HepG2 (cell line): Measurements from ENCODE around the gene TRIM59.

Experiments
- CTCF ChIP-seq: sonication (generic); formaldehyde crosslinking; IDR thresholded peaks from 2 replicates; pipeline ENCODE4 v1.5.0; 2020; ENCODE audit warnings: mild to moderate bottlenecking, missing genetic modification reagents, moderate library complexity
- GFI1 ChIP-seq: sonication (generic); formaldehyde crosslinking; IDR thresholded peaks from 2 replicates; pipeline ENCODE4 v1.5.0; 2020; ENCODE audit warnings: missing genetic modification reagents, mild to moderate bottlenecking, borderline replicate concordance
- TAF1 ChIP-seq: sonication (generic); formaldehyde crosslinking; IDR thresholded peaks from 2 replicates; pipeline ENCODE4 v1.4.0; 2020; ENCODE audit warnings: missing genetic modification reagents
- ZFP91 ChIP-seq: sonication (generic); formaldehyde crosslinking; IDR thresholded peaks from 2 replicates; pipeline ENCODE4 v1.9.0; 2022; ENCODE audit warnings: missing genetic modification reagents, mild to moderate bottlenecking, borderline replicate concordance

GRCh38 chr3:160473978-160474377, 24.4 kb upstream of the TRIM59 start:
- TF ChIP-seq TAF1 (CRISPR knock-in tag) (no peak), GFI1 (no peak), CTCF (CRISPR knock-in tag) (no peak), ZFP91 (CRISPR knock-in tag) (no peak)
